ENCODE measurements around the gene MAST2.

DNA sequence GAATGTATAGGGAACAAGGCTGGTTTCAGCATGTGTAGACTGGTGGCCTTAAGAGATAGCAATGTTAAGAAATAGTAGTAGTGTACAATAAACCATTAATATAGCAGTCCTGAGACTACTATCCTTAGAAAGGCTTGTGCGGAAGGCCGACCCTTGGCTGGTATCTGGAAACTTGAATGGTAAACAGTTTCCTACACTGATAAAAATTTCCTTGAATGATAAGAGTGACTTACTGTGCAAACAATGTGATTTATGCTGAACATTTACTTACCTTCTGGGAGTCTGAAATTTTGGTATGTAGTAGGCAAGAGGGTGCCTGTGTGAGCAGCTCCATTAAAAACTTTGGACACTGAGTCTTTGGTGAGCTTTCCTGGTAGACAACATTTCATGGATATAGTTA, 44.7 kb downstream of the MAST2 start:
- TF ChIP-seq ZFP36 (IDR thresholded peaks at IDR 0.05; ENCODE audit: borderline replicate concordance, low read depth, low read length, partially characterized antibody) (no peak), RFX5 (IDR thresholded peaks at IDR 0.05; ENCODE audit: low read depth, low read length) (no peak), EZH2 (conservative IDR thresholded peaks at IDR 0.05; ENCODE audit: low read depth, low read length) (no peak), CHD4 (IDR thresholded peaks at IDR 0.05; ENCODE audit: borderline replicate concordance, low read length) (no peak), AGO2 (optimal IDR thresholded peaks at IDR 0.05; ENCODE audit: low read depth, low read length) (no peak), GABPA (IDR thresholded peaks at IDR 0.05; ENCODE audit: low read depth, low read length) (no peak), GABPA (CRISPR knock-in tag; IDR thresholded peaks at IDR 0.05; ENCODE audit: low read depth) (no peak), STAG1 (CRISPR knock-in tag; IDR thresholded peaks at IDR 0.05) (no peak), JUNB (CRISPR knock-in tag; IDR thresholded peaks at IDR 0.05; ENCODE audit: borderline replicate concordance) (no peak), POLR2AphosphoS5 (IDR thresholded peaks at IDR 0.05; ENCODE audit: low read depth, low read length) (no peak), ELF1 (CRISPR knock-in tag; IDR thresholded peaks at IDR 0.05) (no peak)
- TF ChIP-seq, protein P1, sequence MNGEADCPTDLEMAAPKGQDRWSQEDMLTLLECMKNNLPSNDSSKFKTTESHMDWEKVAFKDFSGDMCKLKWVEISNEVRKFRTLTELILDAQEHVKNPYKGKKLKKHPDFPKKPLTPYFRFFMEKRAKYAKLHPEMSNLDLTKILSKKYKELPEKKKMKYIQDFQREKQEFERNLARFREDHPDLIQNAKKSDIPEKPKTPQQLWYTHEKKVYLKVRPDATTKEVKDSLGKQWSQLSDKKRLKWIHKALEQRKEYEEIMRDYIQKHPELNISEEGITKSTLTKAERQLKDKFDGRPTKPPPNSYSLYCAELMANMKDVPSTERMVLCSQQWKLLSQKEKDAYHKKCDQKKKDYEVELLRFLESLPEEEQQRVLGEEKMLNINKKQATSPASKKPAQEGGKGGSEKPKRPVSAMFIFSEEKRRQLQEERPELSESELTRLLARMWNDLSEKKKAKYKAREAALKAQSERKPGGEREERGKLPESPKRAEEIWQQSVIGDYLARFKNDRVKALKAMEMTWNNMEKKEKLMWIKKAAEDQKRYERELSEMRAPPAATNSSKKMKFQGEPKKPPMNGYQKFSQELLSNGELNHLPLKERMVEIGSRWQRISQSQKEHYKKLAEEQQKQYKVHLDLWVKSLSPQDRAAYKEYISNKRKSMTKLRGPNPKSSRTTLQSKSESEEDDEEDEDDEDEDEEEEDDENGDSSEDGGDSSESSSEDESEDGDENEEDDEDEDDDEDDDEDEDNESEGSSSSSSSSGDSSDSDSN (CRISPR knock-in tag; IDR thresholded peaks at IDR 0.05), result no peak
- TF ChIP-seq, protein P2, sequence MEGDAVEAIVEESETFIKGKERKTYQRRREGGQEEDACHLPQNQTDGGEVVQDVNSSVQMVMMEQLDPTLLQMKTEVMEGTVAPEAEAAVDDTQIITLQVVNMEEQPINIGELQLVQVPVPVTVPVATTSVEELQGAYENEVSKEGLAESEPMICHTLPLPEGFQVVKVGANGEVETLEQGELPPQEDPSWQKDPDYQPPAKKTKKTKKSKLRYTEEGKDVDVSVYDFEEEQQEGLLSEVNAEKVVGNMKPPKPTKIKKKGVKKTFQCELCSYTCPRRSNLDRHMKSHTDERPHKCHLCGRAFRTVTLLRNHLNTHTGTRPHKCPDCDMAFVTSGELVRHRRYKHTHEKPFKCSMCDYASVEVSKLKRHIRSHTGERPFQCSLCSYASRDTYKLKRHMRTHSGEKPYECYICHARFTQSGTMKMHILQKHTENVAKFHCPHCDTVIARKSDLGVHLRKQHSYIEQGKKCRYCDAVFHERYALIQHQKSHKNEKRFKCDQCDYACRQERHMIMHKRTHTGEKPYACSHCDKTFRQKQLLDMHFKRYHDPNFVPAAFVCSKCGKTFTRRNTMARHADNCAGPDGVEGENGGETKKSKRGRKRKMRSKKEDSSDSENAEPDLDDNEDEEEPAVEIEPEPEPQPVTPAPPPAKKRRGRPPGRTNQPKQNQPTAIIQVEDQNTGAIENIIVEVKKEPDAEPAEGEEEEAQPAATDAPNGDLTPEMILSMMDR (CRISPR knock-in tag; IDR thresholded peaks at IDR 0.05), result no peak

Measured in HepG2 (cell line).